ENCODE data around the gene CFAP74.

Gene CFAP74

DNA sequence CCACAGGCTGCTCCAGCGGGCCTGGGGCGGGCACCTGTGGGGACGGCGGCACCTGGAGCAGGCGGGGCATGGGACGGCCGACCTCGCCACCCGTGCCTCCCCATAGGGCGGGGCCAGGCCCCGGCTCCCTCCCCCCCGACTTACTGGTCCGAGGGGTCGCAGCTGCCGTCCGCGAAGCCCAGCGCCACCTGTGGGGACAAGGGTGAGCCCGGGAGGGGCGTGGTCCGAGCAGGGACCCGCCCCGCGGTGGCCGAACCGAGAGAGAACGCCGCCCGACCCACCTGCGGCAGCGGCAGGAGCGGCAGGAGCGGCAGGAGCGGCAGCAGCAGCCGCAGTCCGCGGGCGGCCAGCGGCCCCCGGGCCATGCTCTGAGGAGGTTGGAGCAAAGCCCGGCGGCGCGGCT is 84.7 kb downstream of the CFAP74 start, which contains the start of gene TMEM52:
TSS of gene TMEM52 (minus strand) at position 379 of the 403 bp plus-strand sequence. CDS start at position 365, 14 bp downstream.
- DNase-seq (ENCODE audit: extremely low read depth in 1 of 2, low read depth in 1 of 2), result peak in 1 of 2 donors; percentile 22

DNA sequence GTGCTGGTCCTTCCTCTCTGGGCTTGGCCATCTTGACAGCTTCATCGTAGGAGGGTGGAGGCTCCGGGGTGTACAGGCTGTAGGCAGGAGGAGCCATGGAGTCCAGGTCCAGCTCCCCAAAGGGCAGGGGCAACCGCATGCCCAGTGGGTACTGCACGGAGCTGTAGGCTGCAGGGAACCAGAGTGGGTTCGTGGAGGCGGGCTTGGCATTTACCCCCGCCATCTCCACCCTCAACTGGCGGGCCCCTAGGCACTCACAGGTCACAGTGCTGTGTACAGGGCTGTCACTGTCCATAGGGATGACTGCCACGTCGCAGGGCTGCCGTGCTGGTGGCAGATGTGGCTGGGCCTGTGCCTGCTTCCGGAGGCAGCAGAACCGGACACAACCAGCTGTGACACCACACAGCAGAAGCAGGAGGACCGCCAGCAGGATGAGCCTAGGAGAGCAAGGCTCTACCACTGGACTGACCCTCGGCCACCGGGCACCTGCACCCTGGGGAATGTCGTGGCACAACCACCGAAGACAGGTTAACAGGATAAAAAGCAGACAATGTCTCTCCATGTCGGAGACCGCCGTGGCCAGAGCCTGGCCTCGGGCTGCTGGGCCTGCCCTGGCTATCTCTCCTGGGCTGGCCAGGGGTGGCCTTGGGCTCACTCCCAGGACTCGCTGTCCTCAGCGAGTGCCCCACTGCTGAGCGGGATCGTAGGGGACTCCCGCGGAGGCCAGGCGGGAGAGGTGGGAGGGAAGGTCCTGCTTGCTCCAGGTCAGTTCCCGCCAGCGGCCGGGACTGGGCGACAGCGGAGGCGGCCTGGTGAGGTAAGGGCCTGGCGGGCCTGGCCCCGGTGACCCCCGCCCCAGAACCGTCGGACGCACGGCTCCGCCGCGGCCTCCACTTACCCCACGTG is 85.3 kb downstream of the CFAP74 start:
- no peak for DNase-seq (ENCODE audit: extremely low read depth in 1 of 2, low read depth in 1 of 2)

DNA sequence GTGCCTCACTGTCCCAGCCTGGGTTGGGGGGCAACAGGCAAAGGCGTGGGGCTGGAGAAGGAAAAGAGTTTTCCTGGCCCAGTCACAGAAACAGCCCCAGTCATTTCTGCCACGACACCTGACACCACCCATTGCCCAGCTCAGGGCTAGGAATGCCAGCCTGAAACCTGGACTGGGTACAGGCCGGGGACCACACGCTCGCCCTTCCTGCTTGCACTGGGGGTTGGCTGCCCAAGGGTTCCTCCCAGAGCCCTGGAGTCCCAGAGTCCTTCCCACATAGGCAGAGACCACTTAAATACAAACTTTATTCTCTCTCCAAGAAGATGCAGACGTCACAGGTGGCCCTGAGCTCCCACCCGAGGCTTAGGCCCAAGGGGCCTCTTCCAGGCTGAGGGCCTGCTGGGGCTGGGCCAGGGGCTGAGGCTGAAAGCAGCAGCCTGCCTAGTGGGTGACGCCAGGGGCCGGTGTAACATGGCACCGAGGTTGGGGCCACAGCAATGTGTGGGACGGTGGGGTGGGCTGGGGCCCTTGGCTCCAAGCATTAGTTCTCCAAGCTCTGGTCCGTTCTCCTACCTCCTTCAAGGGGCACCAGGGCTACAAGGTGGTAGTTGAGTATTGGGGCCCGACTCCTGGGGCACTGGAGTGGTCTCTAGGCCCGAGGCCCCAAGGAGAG is 86.1 kb downstream of the CFAP74 start:
- DNase-seq (ENCODE audit: extremely low read depth in 1 of 2, low read depth in 1 of 2), result no peak

DNA sequence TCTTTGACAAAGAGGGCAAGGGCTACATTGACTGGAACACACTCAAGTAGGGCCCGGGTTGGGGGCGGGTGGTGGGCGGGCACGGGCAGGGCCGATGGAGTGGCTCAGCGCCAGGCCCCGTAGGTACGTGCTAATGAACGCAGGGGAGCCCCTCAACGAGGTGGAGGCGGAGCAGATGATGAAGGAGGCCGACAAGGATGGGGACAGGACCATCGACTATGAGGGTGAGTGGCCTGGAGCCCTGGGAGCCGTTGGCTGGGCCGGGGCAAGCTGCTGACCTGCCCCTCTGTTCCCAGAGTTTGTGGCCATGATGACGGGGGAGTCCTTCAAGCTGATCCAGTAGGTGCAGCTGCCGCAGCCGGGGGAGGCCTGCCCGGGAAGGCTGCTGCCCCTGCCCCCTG is 86.7 kb downstream of the CFAP74 start:
- no peak for DNase-seq (ENCODE audit: extremely low read depth in 1 of 2, low read depth in 1 of 2)

DNA sequence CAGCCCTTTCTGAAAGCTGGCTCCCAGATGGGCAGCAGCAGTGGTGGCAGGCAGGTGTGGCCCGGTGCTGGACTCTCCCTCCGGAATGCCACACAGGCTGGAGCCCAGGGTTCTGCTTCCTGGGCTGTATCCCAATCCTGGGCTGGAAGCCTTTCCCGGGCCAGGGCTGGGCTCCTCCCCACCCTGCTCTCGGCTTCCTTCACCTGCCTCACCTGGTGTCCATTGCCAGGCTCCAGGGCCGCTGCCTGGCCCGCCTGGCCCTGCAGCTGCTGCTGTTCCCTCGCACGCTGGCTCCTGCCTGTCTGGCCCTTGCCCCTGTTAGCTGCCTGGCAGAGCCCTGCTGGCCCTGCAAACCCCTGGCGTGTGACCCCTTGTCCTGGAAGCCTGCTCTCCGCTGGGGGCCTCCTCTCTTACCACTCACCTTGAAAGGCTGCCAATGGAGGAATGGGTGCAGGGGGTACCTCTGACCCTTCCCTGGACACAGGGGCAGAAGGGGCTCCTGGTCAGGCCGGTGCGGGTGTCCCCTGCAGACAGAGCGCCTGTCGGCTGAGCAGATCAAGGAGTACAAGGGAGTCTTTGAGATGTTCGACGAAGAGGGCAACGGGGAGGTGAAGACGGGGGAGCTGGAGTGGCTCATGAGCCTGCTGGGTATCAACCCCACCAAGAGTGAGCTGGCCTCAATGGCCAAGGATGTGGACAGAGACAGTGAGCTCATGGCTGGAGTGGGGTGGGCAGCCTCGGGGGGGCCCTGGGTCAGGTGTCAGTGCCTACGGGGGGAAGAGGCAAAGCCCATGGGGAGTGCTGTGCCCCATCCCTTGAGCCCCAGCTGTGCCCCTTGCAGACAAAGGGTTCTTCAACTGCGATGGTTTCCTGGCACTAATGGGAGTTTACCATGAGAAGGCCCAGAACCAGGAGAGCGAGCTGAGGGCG is 87.4 kb downstream of the CFAP74 start:
- no peak for DNase-seq (ENCODE audit: extremely low read depth in 1 of 2, low read depth in 1 of 2)

DNA sequence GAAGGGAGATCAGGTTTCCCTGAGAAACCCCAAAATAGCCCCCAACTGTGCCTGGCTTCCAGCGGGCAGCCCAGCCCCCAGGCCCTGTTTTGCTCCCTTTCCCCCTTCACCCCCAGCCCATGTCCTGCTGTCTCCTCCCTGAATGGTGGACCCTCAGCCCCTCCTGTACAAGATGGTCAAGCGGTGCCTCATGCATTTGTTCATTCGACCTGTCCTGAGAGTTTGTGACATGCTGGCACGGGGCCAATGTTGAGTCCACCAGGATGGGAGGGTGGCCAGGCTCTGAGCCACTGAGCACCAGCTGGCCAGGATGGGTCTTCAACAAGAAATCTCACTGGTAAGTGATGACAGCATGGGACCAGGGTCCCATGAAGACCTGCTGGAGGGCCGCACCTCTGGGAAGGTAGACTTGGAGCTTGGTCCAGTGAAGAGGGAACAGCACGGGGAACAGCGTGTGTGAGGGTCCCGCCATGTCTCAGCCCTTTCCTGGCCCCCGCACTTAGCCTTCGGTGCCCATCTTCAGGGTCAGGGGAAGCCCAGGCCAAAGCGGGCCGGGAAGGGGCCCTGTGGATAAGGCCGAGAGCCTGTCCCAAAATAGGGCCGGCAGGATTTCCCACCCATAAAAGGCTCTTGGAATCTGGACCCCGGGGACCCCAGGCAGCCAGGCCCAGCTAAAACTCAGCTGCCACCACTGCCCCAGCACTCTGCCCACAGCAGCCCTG is 88.5 kb downstream of the CFAP74 start, which contains the start of gene CALML6:
TSS of gene CALML6 (plus strand) at position 290 of the 722 bp plus-strand sequence. CDS start at position 311, 21 bp downstream.
- DNase-seq (ENCODE audit: extremely low read depth in 1 of 2, low read depth in 1 of 2), result no peak

DNA sequence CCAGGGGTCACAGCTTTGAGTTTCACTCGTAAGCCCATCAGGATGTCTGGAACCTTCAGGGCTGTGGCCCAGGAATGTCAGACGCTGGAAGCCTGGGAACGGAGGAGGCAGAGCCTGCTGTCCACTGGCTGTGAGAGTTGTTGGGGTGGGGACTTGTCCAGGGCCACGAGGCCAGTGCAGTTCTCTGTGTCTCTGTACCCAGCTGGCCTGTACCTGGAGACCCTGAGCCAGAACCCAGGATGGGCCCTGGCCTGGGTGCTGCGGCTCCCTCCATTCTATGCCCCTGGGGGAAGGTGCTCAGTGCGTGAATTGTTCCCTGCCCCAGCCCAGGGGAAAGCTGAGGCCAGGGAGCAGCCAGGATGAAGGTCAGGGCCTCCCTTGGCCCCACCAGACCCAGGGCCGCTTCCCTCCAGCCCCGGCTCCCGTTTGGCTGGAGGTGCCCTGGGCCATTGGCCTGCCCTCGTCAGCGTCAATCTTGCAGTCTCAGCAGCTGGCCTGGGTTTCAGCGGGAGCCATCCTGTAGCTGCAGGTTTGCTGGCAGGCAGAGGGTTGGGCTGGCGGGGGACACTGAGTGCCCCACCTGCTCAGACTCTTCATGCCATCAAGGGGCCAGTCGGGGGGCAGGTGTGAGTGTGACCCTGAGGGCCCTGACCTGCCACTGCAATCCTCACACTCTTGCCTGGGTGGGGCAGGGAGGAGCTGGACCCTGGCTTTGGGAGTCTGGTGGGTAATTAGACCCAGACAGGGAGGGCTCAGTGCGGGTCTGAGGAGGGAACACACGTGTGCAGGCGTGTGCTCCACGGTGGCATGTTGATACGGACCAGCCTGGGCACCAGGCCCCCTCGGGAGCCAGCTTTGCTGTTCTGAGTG is 89.2 kb downstream of the CFAP74 start:
- no peak for DNase-seq (ENCODE audit: extremely low read depth in 1 of 2, low read depth in 1 of 2)

DNA sequence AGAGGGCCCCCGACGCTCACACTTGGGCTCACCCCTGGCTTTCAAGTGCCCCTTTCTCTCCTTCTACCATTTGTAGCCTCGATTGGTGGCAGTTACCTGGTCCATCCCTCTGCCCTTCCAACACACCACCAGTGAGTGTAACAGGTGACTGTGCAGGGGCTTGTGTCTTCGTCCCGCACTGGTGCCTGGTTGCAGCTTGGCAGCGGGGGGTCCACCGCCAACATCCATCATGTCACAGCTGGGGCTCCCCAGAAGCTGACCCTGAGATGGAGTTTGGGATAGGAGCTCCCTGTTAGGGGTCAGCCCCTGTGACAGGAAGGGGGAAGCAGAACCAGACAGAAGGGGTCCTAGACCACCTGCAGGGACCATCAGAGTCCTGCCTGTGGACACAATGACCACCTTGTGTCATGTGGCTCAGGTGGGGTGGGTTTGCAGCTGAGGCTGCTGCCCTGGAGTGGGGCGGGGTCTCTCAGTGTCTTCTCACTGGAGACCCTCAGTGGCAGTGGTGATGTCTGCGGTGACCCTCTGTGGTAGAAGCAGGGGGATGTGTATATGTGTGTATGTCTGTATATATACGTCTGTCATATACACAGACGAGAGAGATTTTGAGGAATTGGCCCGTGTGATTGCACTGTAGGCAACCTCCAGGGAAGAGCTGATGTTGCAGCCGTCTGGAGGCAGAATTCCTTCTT is 92.1 kb downstream of the CFAP74 start:
- DNase-seq (ENCODE audit: extremely low read depth in 1 of 2, low read depth in 1 of 2), result no peak

DNA sequence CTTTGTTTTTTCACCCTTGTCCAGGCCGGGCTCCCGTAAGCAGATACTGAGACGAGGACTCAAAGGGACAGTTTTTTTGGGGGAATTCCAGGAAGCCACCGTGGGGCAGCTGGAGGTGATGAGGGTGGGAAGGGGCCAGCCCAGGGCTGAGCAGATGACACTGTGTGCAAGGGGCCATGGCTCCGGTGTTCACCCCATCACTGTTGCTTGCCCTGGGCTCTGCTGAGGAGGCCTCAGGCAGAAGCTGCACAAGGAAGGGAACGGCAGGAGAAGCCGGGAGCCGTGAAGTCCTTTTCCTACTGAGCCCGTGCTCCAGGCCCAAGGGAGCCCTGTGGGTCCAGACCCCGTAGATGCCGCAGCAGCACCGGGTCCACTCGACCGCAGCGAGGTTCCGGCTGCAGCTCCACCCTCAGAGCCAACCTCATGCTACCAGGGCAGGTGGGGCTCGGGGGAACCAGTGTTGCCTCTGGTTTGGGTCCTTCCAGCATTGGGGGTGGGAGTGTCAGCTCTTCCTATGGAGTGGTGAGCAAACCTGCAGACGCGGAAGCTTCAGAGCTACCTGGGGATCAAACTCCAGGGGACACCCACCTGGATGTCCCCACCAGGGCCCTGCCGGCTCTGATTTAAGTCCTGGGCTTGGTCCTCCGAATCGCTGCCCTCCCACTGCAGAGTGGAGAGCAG is 92.8 kb downstream of the CFAP74 start:
- no peak for DNase-seq (ENCODE audit: extremely low read depth in 1 of 2, low read depth in 1 of 2)

DNA sequence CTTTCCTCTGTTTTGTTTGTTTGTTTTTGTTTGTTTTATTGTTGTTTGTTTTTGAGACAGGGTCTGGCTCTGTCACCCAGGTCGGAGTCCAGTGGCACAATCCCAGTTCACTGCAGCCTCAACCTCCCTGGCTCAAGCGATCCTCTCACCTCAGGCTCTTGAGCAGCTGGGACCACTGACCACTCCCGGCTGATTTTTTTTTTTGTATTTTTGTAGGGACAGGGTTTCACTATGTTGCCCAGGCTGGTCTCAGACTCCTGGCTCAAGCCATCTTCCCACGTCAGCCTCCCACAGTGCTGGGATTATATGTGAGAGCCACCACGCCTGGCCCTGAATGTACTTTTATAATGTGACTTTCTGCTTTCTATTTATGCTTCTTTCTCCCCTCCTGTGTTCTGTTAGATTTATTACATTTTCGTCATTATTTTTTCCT is 93.5 kb downstream of the CFAP74 start:
- DNase-seq (ENCODE audit: extremely low read depth in 1 of 2, low read depth in 1 of 2), result no peak

DNA sequence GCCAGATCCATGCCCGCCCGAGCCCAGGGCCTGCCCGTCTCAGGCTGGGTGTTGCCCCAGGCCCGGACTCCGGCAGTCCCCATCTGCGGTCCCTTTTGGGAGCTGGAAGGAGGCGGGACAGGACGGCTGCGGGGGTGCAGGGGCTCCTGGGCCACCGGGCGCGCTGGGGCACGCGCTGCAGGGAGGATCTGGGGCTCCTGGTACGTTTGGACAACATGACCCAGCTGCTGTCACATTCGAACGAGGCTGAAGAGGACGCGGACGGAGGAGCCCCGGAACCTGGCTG is 95.1 kb downstream of the CFAP74 start:
- DNase-seq (ENCODE audit: extremely low read depth in 1 of 2, low read depth in 1 of 2), result no peak

DNA sequence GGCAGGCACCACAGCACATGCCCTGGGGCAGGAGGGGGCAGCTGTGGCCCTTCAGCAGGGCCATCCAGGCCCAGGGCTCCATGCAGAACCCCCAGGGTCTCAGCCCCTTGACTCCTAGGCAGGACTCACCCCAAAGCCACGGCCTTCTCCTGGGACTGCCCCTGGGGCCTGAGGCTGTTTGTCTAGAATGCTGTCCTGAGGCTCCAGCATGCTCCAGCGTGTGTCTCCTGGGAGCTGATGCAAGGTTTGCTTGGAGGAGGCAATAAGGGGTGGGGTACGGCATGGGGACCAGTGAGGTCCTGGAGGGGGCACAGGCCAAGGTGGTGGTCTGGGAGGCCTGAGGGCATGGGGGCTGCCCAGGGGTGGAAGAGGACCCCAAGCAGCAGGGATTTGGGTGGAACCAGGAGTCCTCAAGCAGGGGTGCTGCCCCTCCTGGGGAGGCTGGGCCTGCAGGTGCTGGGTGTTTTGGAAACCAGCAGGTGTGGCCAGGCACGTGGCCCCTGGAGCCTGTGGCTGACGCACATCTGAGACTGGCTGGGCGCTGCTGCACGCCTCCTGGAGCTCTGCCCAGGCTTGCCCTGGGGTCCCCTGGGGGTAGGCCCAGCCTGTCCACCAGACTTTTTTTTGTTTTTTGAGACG is 96.4 kb downstream of the CFAP74 start:
- DNase-seq (ENCODE audit: extremely low read depth in 1 of 2, low read depth in 1 of 2), result no peak

DNA sequence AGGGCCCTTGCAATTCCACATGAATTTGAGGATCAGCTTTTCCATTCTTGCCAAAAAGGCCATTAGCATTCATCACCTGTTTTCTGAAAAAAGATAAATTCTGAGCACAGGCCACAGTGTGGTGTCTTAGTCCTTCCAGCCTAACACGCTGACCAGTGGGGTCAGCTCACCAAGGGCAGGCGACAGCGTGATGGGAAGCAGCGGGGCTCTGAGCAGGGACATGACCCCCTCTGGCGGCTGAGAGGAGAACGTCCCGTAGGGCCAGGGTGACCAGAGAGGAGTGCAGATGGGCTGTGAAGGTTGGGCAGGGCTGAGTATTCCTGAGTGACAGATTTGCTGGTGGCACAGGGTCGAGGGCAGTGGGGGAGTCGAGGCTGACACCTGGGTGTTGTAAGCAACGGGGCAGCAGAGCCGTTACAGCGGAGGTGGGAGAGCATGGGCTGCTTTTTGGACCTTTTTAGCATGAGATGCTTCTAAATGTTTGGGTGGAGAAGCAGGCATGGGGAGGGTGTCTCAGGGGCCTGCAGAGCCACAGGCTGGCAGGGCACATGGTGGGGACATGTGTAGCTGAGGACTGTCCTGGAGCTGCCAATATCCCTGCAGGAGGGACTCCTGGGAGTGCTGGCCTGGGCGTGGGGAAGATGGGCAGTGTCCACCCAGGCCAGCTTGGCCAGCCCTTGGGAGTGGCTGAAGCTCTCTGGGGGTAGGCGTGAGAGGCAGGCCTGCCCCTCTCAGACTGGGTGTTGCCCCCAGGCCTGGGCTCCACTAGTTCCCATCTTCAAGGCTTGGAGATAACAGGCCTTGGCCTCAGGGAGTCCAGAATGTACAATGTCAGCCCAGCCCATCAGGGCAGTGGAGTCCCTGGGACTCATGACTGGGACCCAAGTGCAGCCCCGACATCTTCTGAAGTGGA is 97.1 kb downstream of the CFAP74 start:
- peak; percentile 19 to 45 for DNase-seq (ENCODE audit: extremely low read depth in 1 of 2, low read depth in 1 of 2)

DNA sequence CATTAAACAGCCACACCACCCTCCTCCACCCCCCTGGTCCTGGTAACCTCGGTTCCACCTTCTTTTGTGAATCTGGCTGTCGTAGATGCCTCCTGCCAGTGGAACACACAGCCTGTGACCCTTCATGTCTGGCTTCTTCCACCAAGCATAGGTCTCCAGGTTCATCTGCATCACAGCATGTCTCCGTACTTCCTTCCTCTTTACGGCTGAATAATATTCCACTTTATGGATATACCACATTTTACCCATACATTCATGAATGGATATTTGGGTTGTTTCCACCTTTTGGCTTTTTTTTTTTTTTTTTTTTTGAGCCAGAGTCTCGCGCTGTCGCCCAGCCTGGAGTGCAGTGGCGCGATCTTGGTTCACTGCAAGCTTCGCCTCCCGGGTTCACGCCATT is 100.4 kb downstream of the CFAP74 start:
- no peak for DNase-seq (ENCODE audit: extremely low read depth in 1 of 2, low read depth in 1 of 2)

DNA sequence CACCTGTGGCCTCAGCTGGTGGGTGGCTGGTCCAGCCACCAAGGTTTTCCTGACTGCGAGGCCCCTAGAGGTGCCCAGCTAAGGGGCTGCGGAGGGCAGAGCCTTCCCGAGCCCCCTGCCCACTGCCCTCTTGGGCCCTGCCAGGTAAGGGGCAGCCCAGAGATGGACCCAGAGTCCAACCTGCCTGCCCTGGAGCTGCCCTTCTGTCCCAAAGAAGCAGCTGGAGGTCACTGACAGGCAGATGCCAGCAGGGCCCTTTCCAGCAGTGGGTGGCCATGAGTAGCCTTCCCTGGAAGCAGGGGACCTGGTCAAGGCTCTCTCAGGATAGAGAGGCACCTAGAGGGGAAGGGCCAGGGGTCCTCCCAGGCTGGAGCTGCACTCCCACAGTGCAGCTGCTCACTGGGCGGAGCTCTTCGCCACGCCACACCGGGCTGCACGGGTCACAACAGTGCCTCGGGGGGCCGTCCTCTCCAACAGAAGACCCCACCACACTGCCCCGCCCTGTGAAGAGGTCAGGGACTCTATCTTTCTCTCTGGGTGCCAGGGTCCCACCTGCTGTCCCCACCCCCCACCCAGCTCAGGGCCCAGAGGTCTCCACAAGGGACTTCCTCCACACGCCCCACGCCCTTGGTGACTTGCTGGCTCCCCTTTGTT is 101.8 kb downstream of the CFAP74 start:
- DNase-seq (ENCODE audit: extremely low read depth in 1 of 2, low read depth in 1 of 2), result no peak
